K562 (cell line): Measurements from ENCODE around the gene PSPH.

Source experiments
- CSDE1 ChIP-seq, 2 experiments: fragments of 450-650 bp; IDR thresholded peaks; 2 replicates each; pipeline ENCODE4 v1.6.1; 2016; ENCODE audit warnings: mild to moderate bottlenecking in 1 of 2
- HDAC6 ChIP-seq: IDR thresholded peaks from 2 replicates; pipeline ENCODE4 v1.6.1; 2012; ENCODE audit warnings: low read depth, mild to moderate bottlenecking, control low read depth, inconsistent platforms, low read length, moderate library complexity
- MED1 ChIP-seq: sonication (generic); formaldehyde crosslinking; IDR thresholded peaks from 2 replicates; pipeline ENCODE4 v1.8.1; 2023; ENCODE audit warnings: missing genetic modification reagents, borderline replicate concordance
- MTF1 ChIP-seq: fragments of 250-450 bp; sonication (Bioruptor Pico); IDR thresholded peaks from 2 replicates; pipeline ENCODE4 v1.9.0; 2021; ENCODE audit warnings: moderate library complexity, mild to moderate bottlenecking, inconsistent platforms, borderline replicate concordance
- PML ChIP-seq: IDR thresholded peaks from 2 replicates; pipeline ENCODE4 v1.6.1; 2012; ENCODE audit warnings: low read length, inconsistent platforms
- POLR2AphosphoS2 ChIP-seq: IDR thresholded peaks from 2 replicates; pipeline ENCODE4 v1.6.1; 2012; ENCODE audit warnings: low read length, improper control_type of control experiment
- TOE1 ChIP-seq, 2 experiments: fragments of 450-650 bp in 1 of 2; sonication (generic) in 1 of 2; formaldehyde crosslinking in 1 of 2; IDR thresholded peaks; 2 replicates each; pipeline versions ENCODE4 v1.7.1 to v1.8.0; 2016 to 2022; ENCODE audit warnings: borderline replicate concordance in 2 of 2, mild to moderate bottlenecking in 2 of 2, antibody characterized with exemption in 1 of 2, inconsistent platforms in 1 of 2, low read depth in 1 of 2, missing genetic modification reagents in 1 of 2, moderate library complexity in 1 of 2
- ZC3H11A ChIP-seq: IDR thresholded peaks from 2 replicates; pipeline ENCODE4 v1.6.1; 2012; ENCODE audit warnings: low read depth, low read length, improper control_type of control experiment
- ZFP30 ChIP-seq: fragments of 250-450 bp; sonication (Bioruptor Pico); IDR thresholded peaks from 2 replicates; pipeline ENCODE4 v1.8.0; 2022; ENCODE audit warnings: moderate library complexity, mild to moderate bottlenecking, inconsistent platforms, borderline replicate concordance
- ZNF175 ChIP-seq: fragments of 200-800 bp; sonication (Bioruptor generic); IDR thresholded peaks from 2 replicates; pipeline ENCODE4 v1.6.1; 2016; ENCODE audit warnings: low read depth, mild to moderate bottlenecking, missing genetic modification characterization, missing compliant biosample characterization
- ZNF316 ChIP-seq: fragments of 450-650 bp; IDR thresholded peaks from 2 replicates; pipeline ENCODE4 v1.6.1; 2016
- TF ChIP-seq, protein P1 (sequence below), 3 experiments: IDR thresholded peaks in 2 of 3; conservative IDR thresholded peaks in 1 of 3; 2 replicates each; pipeline ENCODE4 v1.5.1; 2011 to 2012; ENCODE audit warnings: low read length in 3 of 3, mild to moderate bottlenecking in 3 of 3, control low read depth in 2 of 3, improper control_type of control experiment in 1 of 3, inconsistent platforms in 1 of 3, low read depth in 1 of 3, mixed read lengths in 1 of 3, moderate library complexity in 1 of 3; ENCODE audit not compliant: insufficient read depth in 2 of 3

DNA sequence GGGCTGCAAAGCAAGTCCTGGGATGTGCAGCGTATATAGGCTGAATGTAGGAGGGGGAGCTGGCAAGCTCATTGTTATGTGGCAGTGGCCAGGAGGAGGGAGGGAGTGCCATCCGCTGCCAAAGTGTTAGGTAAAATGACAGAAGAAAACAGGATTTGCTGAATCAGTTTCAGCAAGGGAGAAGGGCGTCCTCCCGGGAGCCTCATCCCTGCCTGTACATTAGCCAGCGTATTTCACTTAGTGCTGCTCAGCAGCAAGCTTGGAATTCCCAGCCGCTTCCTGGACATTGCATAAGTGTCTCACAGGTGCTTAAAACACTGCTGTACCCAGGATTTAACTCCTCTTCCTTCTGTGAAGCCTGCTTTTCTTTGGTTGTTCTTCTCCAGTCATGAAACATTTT is 84.4 kb downstream of the PSPH start:
- TF ChIP-seq, protein P1, sequence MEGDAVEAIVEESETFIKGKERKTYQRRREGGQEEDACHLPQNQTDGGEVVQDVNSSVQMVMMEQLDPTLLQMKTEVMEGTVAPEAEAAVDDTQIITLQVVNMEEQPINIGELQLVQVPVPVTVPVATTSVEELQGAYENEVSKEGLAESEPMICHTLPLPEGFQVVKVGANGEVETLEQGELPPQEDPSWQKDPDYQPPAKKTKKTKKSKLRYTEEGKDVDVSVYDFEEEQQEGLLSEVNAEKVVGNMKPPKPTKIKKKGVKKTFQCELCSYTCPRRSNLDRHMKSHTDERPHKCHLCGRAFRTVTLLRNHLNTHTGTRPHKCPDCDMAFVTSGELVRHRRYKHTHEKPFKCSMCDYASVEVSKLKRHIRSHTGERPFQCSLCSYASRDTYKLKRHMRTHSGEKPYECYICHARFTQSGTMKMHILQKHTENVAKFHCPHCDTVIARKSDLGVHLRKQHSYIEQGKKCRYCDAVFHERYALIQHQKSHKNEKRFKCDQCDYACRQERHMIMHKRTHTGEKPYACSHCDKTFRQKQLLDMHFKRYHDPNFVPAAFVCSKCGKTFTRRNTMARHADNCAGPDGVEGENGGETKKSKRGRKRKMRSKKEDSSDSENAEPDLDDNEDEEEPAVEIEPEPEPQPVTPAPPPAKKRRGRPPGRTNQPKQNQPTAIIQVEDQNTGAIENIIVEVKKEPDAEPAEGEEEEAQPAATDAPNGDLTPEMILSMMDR (IDR thresholded peaks at IDR 0.05 in 2 of 3, conservative IDR thresholded peaks at IDR 0.05 in 1 of 3; ENCODE audit: insufficient read depth in 2 of 3, low read depth in 1 of 3, low read length in 3 of 3): no peak
- TF ChIP-seq PML (no peak), POLR2AphosphoS2 (no peak), CSDE1 (IDR thresholded peaks at IDR 0.05) (no peak), MED1 (no peak), TOE1 (IDR thresholded peaks at IDR 0.05; ENCODE audit: borderline replicate concordance) (no peak), TOE1 (CRISPR knock-in tag; IDR thresholded peaks at IDR 0.05; ENCODE audit: borderline replicate concordance, low read depth) (no peak), ZFP30 (CRISPR knock-in tag) (no peak), ZC3H11A (no peak), MTF1 (CRISPR knock-in tag) (no peak), HDAC6 (no peak), ZNF316 (no peak), ZNF175 (CRISPR knock-in tag) (no peak)
